RPMI8226 (cell line): Measurements from ENCODE around the gene BPIFB3.

ENCODE experiments used
- DNase-seq: peaks from one replicate; pipeline ENCODE4 v3.0.0-alpha.2; 2015

The BPIFB3 gene

GRCh38 chr20:33015700-33016580, 37.8 kb upstream of the BPIFB3 start:
- no peak for DNase-seq

GRCh38 chr20:33016581-33017109, 37.1 kb upstream of the BPIFB3 start:
- DNase-seq, result no peak

- DNase-seq, result no peak
These were observed 36.2 kb upstream of the BPIFB3 start for GRCh38 chr20:33017542-33017941.

GRCh38 chr20:33018169-33018931, 35.4 kb upstream of the BPIFB3 start:
- no peak for DNase-seq

- peak; percentile 18 for DNase-seq
These were observed 34.0 kb upstream of the BPIFB3 start for GRCh38 chr20:33019465-33020277.

GRCh38 chr20:33020278-33021161, 33.2 kb upstream of the BPIFB3 start:
- no peak for DNase-seq

GRCh38 chr20:33021879-33022278, 31.8 kb upstream of the BPIFB3 start:
- DNase-seq, result no peak

- DNase-seq, result no peak
These were observed 31.4 kb upstream of the BPIFB3 start for GRCh38 chr20:33022289-33022688.

- no peak for DNase-seq
These were observed 30.8 kb upstream of the BPIFB3 start for GRCh38 chr20:33022694-33023438.

GRCh38 chr20:33023439-33024242, 30.1 kb upstream of the BPIFB3 start:
- no peak for DNase-seq

- DNase-seq, result no peak
These were observed 29.5 kb upstream of the BPIFB3 start for GRCh38 chr20:33024243-33024560.

- no peak for DNase-seq
These were observed 28.9 kb upstream of the BPIFB3 start for GRCh38 chr20:33024609-33025317.

GRCh38 chr20:33025318-33025876, 28.3 kb upstream of the BPIFB3 start:
- DNase-seq, result no peak

- no peak for DNase-seq
These were observed 27.5 kb upstream of the BPIFB3 start for GRCh38 chr20:33026072-33026778.

GRCh38 chr20:33026779-33027759, 26.6 kb upstream of the BPIFB3 start:
- no peak for DNase-seq

- DNase-seq, result no peak
These were observed 25.6 kb upstream of the BPIFB3 start for GRCh38 chr20:33027769-33028751.
